Neural cell (in vitro differentiated cells): ENCODE data around the gene TAOK1. TPM values are rescaled to one million over a fixed set of nuclear protein-coding genes. Genes with fewer than 3 reads are reported as not detected.

Experiments used
- H2AFZ ChIP-seq: fragments of 200-600, 300-800 bp; sonication (generic), shearing (Covaris generic); 2 replicates; pipeline ENCODE4 v1.6.0; 2014; ENCODE audit warnings: low read depth, mild to moderate bottlenecking, antibody characterized with exemption, low read length, moderate library complexity
- H3F3A ChIP-seq: fragments of 200-600 bp; shearing (Covaris generic); 2 replicates; pipeline ENCODE4 v1.6.1; 2016; ENCODE audit warnings: mild to moderate bottlenecking, moderate library complexity, mixed read lengths, antibody characterized with exemption, low read length; ENCODE audit not compliant: insufficient read depth, poor library complexity, severe bottlenecking
- H3K27ac ChIP-seq: fragments of 200-600, 300-800 bp; sonication (generic), shearing (Covaris generic); 2 replicates; pipeline ENCODE4 v1.5.1; 2014; ENCODE audit warnings: mild to moderate bottlenecking, low read length, moderate library complexity
- H3K27me3 ChIP-seq: fragments of 300-800, 200-600 bp; sonication (generic), shearing (Covaris generic); 2 replicates; pipeline ENCODE4 v1.6.0; 2014; ENCODE audit warnings: mild to moderate bottlenecking, low read depth, low read length, moderate library complexity; ENCODE audit not compliant: insufficient read depth
- H3K36me3 ChIP-seq: fragments of 300-800, 200-600 bp; sonication (generic), shearing (Covaris generic); 2 replicates; pipeline ENCODE4 v1.5.1; 2014; ENCODE audit warnings: mild to moderate bottlenecking, antibody characterized with exemption, low read length, moderate library complexity; ENCODE audit not compliant: insufficient read depth
- H3K4me2 ChIP-seq: fragments of 300-800, 200-600 bp; sonication (generic), shearing (Covaris generic); 2 replicates; pipeline ENCODE4 v1.6.0; 2014; ENCODE audit warnings: mild to moderate bottlenecking, low read length
- H3K4me3 ChIP-seq: fragments of 300-800, 200-600 bp; sonication (generic), shearing (Covaris generic); 2 replicates; pipeline ENCODE4 v1.5.1; 2014; ENCODE audit warnings: mild to moderate bottlenecking, low read length, moderate library complexity
- H3K79me2 ChIP-seq: fragments of 200-600 bp; shearing (Covaris generic); replicated peaks from 2 replicates; pipeline ENCODE4 v1.6.0; 2014; ENCODE audit warnings: mild to moderate bottlenecking, low read length, moderate library complexity; ENCODE audit not compliant: insufficient read depth
- H3K9ac ChIP-seq: fragments of 300-800, 200-600 bp; sonication (generic), shearing (Covaris generic); 2 replicates; pipeline ENCODE4 v1.6.1; 2016; ENCODE audit warnings: mild to moderate bottlenecking, low read length, mixed read lengths
- H3K9me2 ChIP-seq: fragments of 200-600 bp; shearing (Covaris generic); 2 replicates; pipeline ENCODE4 v1.6.1; 2016; ENCODE audit warnings: mild to moderate bottlenecking, low read length, mixed read lengths; ENCODE audit not compliant: insufficient read depth
- H3K9me3 ChIP-seq: fragments of 200-600, 300-800 bp; sonication (generic), shearing (Covaris generic); 2 replicates; pipeline ENCODE4 v1.6.1; 2016; ENCODE audit warnings: mild to moderate bottlenecking, mixed run types, low read length, moderate library complexity, mixed read lengths
- H4K20me1 ChIP-seq: fragments of 200-600 bp; shearing (Covaris generic); 2 replicates; pipeline ENCODE4 v1.6.1; 2016; ENCODE audit warnings: mild to moderate bottlenecking, mixed run types; ENCODE audit not compliant: insufficient read depth
- EP300 ChIP-seq: fragments of 450-650 bp; conservative IDR thresholded peaks from 2 replicates; pipeline ENCODE4 v1.6.1; 2014; ENCODE audit warnings: antibody characterized with exemption, mild to moderate bottlenecking, moderate library complexity; ENCODE audit not compliant: poor library complexity, severe bottlenecking
- EZH2 ChIP-seq: fragments of 200-600, 300-800 bp; shearing (Covaris generic), sonication (generic); IDR thresholded peaks from 2 replicates; pipeline ENCODE4 v1.6.1; 2014; ENCODE audit warnings: antibody characterized with exemption, low read length, borderline replicate concordance, mild to moderate bottlenecking; ENCODE audit not compliant: insufficient read depth, poor library complexity, severe bottlenecking
- MXI1 ChIP-seq: fragments of 450-650 bp; conservative IDR thresholded peaks from 2 replicates; pipeline ENCODE4 v1.6.1; 2014; ENCODE audit warnings: antibody characterized with exemption, mild to moderate bottlenecking; ENCODE audit not compliant: poor library complexity, severe bottlenecking
- POLR2AphosphoS5 ChIP-seq: IDR thresholded peaks from 2 replicates; pipeline ENCODE4 v1.6.1; 2012
- RAD21 ChIP-seq: fragments of 450-650 bp; conservative IDR thresholded peaks from 2 replicates; pipeline ENCODE4 v1.6.1; 2014; ENCODE audit warnings: antibody characterized with exemption, mild to moderate bottlenecking, moderate library complexity
- SMC3 ChIP-seq: fragments of 450-650 bp; conservative IDR thresholded peaks from 2 replicates; pipeline ENCODE4 v1.6.1; 2014; ENCODE audit warnings: antibody characterized with exemption, mild to moderate bottlenecking, moderate library complexity; ENCODE audit not compliant: poor library complexity
- TAF1 ChIP-seq: IDR thresholded peaks from 2 replicates; pipeline ENCODE4 v1.6.1; 2012; ENCODE audit warnings: low read depth
- polyA plus RNA-seq: library from polyadenylated mRNA; depleted of rRNA; stranded (reverse); fragments of >200 nt; gene quantifications from 2 replicates; pipeline ENCODE4 v1.2.3, GENCODE V29; 2014
- TF ChIP-seq, protein P1 (sequence below): IDR thresholded peaks from 2 replicates; pipeline ENCODE4 v1.6.1; 2012; ENCODE audit warnings: borderline replicate concordance
- TF ChIP-seq, protein P2 (sequence below): fragments of 450-650 bp; IDR thresholded peaks from 2 replicates; pipeline ENCODE4 v1.5.1; 2014; ENCODE audit warnings: antibody characterized with exemption, mild to moderate bottlenecking, moderate library complexity; ENCODE audit not compliant: poor library complexity, severe bottlenecking

The TAOK1 gene
- polyA plus RNA-seq, 1 donor from 2014 or later: 53.2 TPM

DNA sequence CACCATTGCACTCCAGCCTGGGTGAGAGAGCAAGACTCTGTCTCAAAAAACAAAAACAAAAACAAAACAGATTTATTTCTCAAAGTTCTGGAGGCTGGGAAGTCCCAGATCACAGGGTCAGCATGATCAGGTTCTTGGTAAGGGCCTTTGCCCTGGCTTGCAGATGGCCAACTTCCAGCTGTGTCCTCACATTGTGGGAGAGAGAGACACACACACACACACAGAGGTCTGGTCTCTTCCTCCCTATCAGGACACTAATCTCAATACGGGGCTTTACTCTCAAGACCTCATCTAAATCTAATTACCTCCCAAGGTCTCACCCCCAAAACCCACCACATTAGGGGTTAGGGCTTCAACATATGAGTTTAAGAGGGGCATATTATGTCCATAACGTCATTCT, 26.4 kb upstream of the TAOK1 start:
- H3K4me3 ChIP-seq: no peak overlapping the region
- no peaks in the 10 kb centered on the region for H3K36me3 ChIP-seq
- H3K9ac ChIP-seq: no peak overlapping the region
- H3F3A ChIP-seq: no peaks in the 10 kb centered on the region
- H3K27me3 ChIP-seq: no peaks in the 10 kb centered on the region
- no peaks in the 10 kb centered on the region for H3K79me2 ChIP-seq
- no peaks in the 10 kb centered on the region for H4K20me1 ChIP-seq
- H2AFZ ChIP-seq: no peak overlapping the region
- no peak overlapping the region for H3K27ac ChIP-seq
- no peaks in the 10 kb centered on the region for H3K9me3 ChIP-seq
- no peak overlapping the region for H3K4me2 ChIP-seq
- H3K9me2 ChIP-seq: no peaks in the 10 kb centered on the region
- TF ChIP-seq MXI1 (no peak), SMC3 (no peak), EZH2 (no peak), RAD21 (no peak), TAF1 (no peak), EP300 (no peak), POLR2AphosphoS5 (no peak)
- TF ChIP-seq, protein P1, sequence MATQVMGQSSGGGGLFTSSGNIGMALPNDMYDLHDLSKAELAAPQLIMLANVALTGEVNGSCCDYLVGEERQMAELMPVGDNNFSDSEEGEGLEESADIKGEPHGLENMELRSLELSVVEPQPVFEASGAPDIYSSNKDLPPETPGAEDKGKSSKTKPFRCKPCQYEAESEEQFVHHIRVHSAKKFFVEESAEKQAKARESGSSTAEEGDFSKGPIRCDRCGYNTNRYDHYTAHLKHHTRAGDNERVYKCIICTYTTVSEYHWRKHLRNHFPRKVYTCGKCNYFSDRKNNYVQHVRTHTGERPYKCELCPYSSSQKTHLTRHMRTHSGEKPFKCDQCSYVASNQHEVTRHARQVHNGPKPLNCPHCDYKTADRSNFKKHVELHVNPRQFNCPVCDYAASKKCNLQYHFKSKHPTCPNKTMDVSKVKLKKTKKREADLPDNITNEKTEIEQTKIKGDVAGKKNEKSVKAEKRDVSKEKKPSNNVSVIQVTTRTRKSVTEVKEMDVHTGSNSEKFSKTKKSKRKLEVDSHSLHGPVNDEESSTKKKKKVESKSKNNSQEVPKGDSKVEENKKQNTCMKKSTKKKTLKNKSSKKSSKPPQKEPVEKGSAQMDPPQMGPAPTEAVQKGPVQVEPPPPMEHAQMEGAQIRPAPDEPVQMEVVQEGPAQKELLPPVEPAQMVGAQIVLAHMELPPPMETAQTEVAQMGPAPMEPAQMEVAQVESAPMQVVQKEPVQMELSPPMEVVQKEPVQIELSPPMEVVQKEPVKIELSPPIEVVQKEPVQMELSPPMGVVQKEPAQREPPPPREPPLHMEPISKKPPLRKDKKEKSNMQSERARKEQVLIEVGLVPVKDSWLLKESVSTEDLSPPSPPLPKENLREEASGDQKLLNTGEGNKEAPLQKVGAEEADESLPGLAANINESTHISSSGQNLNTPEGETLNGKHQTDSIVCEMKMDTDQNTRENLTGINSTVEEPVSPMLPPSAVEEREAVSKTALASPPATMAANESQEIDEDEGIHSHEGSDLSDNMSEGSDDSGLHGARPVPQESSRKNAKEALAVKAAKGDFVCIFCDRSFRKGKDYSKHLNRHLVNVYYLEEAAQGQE: no peak
- TF ChIP-seq, protein P2, sequence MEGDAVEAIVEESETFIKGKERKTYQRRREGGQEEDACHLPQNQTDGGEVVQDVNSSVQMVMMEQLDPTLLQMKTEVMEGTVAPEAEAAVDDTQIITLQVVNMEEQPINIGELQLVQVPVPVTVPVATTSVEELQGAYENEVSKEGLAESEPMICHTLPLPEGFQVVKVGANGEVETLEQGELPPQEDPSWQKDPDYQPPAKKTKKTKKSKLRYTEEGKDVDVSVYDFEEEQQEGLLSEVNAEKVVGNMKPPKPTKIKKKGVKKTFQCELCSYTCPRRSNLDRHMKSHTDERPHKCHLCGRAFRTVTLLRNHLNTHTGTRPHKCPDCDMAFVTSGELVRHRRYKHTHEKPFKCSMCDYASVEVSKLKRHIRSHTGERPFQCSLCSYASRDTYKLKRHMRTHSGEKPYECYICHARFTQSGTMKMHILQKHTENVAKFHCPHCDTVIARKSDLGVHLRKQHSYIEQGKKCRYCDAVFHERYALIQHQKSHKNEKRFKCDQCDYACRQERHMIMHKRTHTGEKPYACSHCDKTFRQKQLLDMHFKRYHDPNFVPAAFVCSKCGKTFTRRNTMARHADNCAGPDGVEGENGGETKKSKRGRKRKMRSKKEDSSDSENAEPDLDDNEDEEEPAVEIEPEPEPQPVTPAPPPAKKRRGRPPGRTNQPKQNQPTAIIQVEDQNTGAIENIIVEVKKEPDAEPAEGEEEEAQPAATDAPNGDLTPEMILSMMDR: no peak

DNA sequence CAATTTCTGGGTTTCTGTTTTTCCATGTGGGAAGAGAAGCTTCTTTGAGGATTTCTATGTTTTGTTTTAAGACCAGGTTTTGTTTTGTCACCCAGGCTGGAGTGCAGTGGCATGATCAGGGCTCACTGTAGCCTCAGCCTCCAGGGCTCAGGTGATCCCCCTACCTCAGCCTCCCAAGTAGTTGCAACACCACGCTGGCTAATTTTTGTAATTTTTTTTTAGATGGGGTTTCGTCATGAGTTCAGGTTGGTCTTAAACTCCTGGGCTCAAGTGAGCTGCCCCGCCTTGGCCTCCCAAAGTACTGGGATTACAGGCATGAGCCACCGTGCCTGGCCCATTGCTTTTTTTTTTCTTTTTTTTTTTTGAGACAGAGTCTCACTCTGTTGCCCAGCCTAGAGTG, 25.5 kb upstream of the TAOK1 start:
- Histone ChIP-seq H3K9ac (no peak overlapping the region), H4K20me1 (no peaks in the 10 kb centered on the region), H3F3A (no peaks in the 10 kb centered on the region), H3K9me3 (no peaks in the 10 kb centered on the region), H3K36me3 (no peaks in the 10 kb centered on the region), H3K79me2 (no peaks in the 10 kb centered on the region), H3K4me3 (no peak overlapping the region), H2AFZ (no peak overlapping the region), H3K27me3 (no peaks in the 10 kb centered on the region), H3K27ac (no peak overlapping the region), H3K9me2 (no peaks in the 10 kb centered on the region), H3K4me2 (no peak overlapping the region)
- TF ChIP-seq EZH2 (no peak), EP300 (no peak), POLR2AphosphoS5 (no peak), RAD21 (no peak)
- TF ChIP-seq, protein P2: no peak
